Suprapubic skin (tissue), 4 donors: ENCODE data around the gene HLCS.

Source experiments
- EP300 ChIP-seq: sonication (generic); formaldehyde crosslinking; IDR thresholded peaks from one replicate; pipeline ENCODE4 v1.6.1; 2017; ENCODE audit warnings: antibody characterized with exemption
- POLR2AphosphoS5 ChIP-seq, 3 donors: sonication (generic); formaldehyde crosslinking; IDR thresholded peaks; one replicate each; pipeline ENCODE4 v1.6.1; 2017; ENCODE audit warnings: antibody characterized with exemption in 3 of 3
- TF ChIP-seq, protein P1 (sequence below), 2 donors: fragments of 200-600 bp in 1 of 2; fragments of 450-650 bp in 1 of 2; sonication (generic) in 1 of 2; IDR thresholded peaks; one replicate each; pipeline ENCODE4 v1.5.1; 2016 to 2019; ENCODE audit warnings: antibody characterized with exemption in 2 of 2, mild to moderate bottlenecking in 1 of 2, moderate library complexity in 1 of 2

DNA sequence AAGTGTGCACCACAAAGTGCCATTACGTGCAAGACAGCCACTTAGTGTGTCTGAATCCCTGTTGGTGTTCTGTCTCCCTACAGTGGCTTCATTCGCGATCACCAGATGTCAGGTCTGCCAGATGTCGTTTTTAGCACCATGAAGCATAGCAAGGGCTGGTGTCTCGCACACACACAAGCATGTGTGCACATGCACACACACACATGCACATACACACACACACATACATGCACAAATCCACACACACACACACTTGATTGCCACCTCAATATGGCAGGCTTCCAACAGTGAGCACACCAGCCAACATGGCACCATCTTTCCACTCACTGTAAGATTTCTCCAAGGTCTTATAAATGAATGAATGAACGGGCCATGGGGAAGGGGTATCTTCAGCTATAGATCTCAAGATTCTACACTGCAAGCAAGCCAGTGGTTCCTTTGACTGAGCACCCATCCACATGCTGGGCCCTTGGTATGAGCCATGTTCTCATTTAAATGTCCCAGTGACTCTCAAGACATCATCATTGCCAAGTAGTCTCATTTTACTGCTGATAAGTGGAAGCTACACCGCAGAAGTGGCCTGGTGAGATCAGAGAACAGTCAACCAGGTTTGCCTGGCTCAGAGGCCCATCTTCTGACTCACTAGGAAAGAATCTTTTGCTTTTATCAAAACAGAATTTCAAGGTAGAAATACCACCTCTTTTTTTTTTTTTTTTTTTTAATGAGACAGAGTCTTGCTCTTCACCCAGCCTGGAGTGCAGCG is 182.7 kb downstream of the HLCS start:
- TF ChIP-seq, protein P1, sequence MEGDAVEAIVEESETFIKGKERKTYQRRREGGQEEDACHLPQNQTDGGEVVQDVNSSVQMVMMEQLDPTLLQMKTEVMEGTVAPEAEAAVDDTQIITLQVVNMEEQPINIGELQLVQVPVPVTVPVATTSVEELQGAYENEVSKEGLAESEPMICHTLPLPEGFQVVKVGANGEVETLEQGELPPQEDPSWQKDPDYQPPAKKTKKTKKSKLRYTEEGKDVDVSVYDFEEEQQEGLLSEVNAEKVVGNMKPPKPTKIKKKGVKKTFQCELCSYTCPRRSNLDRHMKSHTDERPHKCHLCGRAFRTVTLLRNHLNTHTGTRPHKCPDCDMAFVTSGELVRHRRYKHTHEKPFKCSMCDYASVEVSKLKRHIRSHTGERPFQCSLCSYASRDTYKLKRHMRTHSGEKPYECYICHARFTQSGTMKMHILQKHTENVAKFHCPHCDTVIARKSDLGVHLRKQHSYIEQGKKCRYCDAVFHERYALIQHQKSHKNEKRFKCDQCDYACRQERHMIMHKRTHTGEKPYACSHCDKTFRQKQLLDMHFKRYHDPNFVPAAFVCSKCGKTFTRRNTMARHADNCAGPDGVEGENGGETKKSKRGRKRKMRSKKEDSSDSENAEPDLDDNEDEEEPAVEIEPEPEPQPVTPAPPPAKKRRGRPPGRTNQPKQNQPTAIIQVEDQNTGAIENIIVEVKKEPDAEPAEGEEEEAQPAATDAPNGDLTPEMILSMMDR (IDR thresholded peaks at IDR 0.05): no peak
- TF ChIP-seq EP300 (no peak), POLR2AphosphoS5 (IDR thresholded peaks at IDR 0.05) (no peak)
